Progenitor cell of endocrine pancreas (in vitro differentiated cells): ENCODE results near the gene POT1. TPM values are rescaled to one million over a fixed set of nuclear protein-coding genes. Genes with fewer than 3 reads are reported as not detected.

Experiments
- DNase-seq: peaks from one replicate; pipeline ENCODE4 v3.0.0; 2021; ENCODE audit warnings: low spot score; ENCODE audit not compliant: unreplicated experiment
- H3K27ac Mint-ChIP-seq: 2 replicates; pipeline ENCODE4 v1.8.0; 2021; ENCODE audit warnings: mild to moderate bottlenecking, moderate library complexity, mixed read lengths
- H3K27me3 Mint-ChIP-seq: 2 replicates; pipeline ENCODE4 v1.8.0; 2021; ENCODE audit warnings: mixed read lengths
- H3K36me3 Mint-ChIP-seq: 2 replicates; pipeline ENCODE4 v1.8.0; 2022; ENCODE audit warnings: mixed read lengths; ENCODE audit not compliant: insufficient read depth
- H3K4me1 Mint-ChIP-seq: 2 replicates; pipeline ENCODE4 v1.8.0; 2021; ENCODE audit warnings: low read depth, mixed read lengths
- H3K4me3 Mint-ChIP-seq: 2 replicates; pipeline ENCODE4 v1.8.0; 2021; ENCODE audit warnings: low read depth, mild to moderate bottlenecking, moderate library complexity, mixed read lengths
- H3K9me3 Mint-ChIP-seq: 2 replicates; pipeline ENCODE4 v1.8.0; 2021; ENCODE audit warnings: low read depth, mixed read lengths
- total RNA-seq: library from RNA; stranded (reverse); gene quantifications from 2 replicates; pipeline ENCODE4 v1.2.1, GENCODE V29; 2021
- TF ChIP-seq, protein P1 (sequence below): fragments of 200-600 bp; sonication (generic); IDR thresholded peaks from one replicate; pipeline ENCODE4 v1.5.0; 2021; ENCODE audit warnings: antibody characterized with exemption, mild to moderate bottlenecking; ENCODE audit not compliant: unreplicated experiment

POT1 gene
- total RNA-seq, 1 donor from 2014 or later = 25.9 TPM

GRCh38 chr7:124792002-124792401 lies 137.6 kb downstream of the POT1 start:
- Mint-ChIP-seq H3K36me3 (no peaks in the 10 kb centered on the region), H3K9me3 (peaks cover 3% of the 10 kb centered on the region)

DNA sequence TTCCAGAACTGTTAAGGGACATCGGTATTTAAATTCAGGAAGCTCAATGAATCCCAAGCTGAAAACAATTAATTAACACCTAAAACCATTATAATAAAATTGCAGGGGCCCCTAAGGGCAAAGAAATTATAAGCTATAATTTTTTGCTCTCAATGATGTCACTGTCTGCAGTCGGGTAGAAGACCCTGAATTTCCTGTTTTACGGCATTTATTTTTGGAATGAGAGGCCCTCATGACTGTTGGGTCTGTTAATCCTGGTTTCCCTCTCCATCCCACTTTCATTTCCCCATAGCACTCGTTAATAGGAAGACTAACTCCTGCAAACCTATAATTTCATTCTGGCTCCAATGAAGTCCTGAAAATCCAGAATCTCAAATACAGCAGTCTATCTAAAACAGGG lies 138.2 kb downstream of the POT1 start:
- Mint-ChIP-seq H3K36me3 (no peaks in the 10 kb centered on the region), H3K27me3 (peaks cover 8% of the 10 kb centered on the region), H3K9me3 (peaks cover 3% of the 10 kb centered on the region), H3K27ac (no peak overlapping the region), H3K4me1 (peaks cover under 1% of the 10 kb centered on the region), H3K4me3 (no peak overlapping the region)
- no peak for DNase-seq
- TF ChIP-seq, protein P1, sequence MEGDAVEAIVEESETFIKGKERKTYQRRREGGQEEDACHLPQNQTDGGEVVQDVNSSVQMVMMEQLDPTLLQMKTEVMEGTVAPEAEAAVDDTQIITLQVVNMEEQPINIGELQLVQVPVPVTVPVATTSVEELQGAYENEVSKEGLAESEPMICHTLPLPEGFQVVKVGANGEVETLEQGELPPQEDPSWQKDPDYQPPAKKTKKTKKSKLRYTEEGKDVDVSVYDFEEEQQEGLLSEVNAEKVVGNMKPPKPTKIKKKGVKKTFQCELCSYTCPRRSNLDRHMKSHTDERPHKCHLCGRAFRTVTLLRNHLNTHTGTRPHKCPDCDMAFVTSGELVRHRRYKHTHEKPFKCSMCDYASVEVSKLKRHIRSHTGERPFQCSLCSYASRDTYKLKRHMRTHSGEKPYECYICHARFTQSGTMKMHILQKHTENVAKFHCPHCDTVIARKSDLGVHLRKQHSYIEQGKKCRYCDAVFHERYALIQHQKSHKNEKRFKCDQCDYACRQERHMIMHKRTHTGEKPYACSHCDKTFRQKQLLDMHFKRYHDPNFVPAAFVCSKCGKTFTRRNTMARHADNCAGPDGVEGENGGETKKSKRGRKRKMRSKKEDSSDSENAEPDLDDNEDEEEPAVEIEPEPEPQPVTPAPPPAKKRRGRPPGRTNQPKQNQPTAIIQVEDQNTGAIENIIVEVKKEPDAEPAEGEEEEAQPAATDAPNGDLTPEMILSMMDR = no peak

More at GRCh38 chr7:124792002-124792401, 137.6 kb downstream of the POT1 start:
- DNase-seq = no peak
- H3K4me3 Mint-ChIP-seq = no peak overlapping the region
- H3K27me3 Mint-ChIP-seq = peaks cover 8% of the 10 kb centered on the region
- TF ChIP-seq, protein P1 = no peak
- H3K27ac Mint-ChIP-seq = no peak overlapping the region
- H3K4me1 Mint-ChIP-seq = peaks cover 7% of the 10 kb centered on the region

GRCh38 chr7:124790645-124791044 lies 139.0 kb downstream of the POT1 start:
- DNase-seq = no peak
- no peaks in the 10 kb centered on the region for H3K9me3 Mint-ChIP-seq
- no peaks in the 10 kb centered on the region for H3K36me3 Mint-ChIP-seq
- H3K4me3 Mint-ChIP-seq = no peak overlapping the region
- no peaks in the 10 kb centered on the region for H3K4me1 Mint-ChIP-seq
- TF ChIP-seq, protein P1 = no peak
- H3K27me3 Mint-ChIP-seq = peaks cover 8% of the 10 kb centered on the region
- H3K27ac Mint-ChIP-seq = no peak overlapping the region

- Mint-ChIP-seq H3K36me3 (no peaks in the 10 kb centered on the region), H3K27ac (no peak overlapping the region), H3K4me1 (no peaks in the 10 kb centered on the region), H3K4me3 (no peak overlapping the region), H3K27me3 (peaks cover 8% of the 10 kb centered on the region), H3K9me3 (no peaks in the 10 kb centered on the region)
- TF ChIP-seq, protein P1 = no peak
- DNase-seq = no peak
Measured at GRCh38 chr7:124785994-124786393, 143.6 kb downstream of the POT1 start.

DNA sequence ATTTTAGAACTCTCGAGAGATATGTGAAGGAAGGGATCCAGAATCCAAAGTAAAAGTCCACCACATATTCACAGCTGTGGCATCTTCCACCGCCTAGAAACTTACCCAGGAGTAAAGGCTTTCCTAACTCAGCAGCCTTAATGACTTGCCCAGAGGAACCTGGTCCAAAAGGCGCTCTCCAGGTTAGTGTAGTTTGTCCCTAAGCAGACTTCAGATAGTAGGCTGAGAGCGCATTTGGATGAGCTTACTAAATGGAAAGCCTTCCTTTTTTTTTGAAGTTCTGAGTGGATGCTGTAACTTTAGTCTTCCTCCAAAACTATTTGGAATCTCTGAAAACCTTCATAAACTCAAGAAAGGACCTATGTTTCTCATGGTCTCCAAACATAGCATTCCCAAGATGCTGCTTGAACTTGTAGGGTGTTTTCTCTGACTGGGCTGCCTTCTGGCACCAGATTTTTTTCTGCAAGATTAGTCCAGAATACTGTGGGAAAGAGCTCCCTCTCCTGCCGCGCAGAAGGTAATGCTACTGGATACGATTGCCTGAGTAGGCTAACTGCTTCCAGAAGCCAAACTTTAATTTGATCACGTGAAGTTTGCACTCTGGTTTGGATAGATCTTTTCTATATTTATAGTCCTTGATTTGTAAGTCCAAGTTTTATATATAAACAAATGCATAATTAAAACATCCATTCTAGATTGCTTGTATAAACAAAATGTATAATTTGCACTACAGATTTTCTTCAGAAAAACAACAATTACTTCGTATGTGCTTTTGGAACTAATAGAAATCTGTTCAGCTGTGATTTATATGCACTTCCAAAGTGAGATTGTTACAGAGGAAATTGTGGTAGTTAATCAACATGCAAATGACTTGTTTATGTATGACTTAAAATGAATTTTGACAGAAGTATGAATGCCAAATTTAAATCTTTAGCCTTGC lies 144.5 kb downstream of the POT1 start:
- no peak overlapping the region for H3K4me3 Mint-ChIP-seq
- no peak for DNase-seq
- no peaks in the 10 kb centered on the region for H3K36me3 Mint-ChIP-seq
- no peak overlapping the region for H3K27ac Mint-ChIP-seq
- H3K4me1 Mint-ChIP-seq = no peaks in the 10 kb centered on the region
- H3K27me3 Mint-ChIP-seq = peaks cover 4% of the 10 kb centered on the region
- no peaks in the 10 kb centered on the region for H3K9me3 Mint-ChIP-seq
- TF ChIP-seq, protein P1 = peak; percentile 87
